CD14-positive monocyte (primary cell): ENCODE results near the gene PTPN20. TPM values are rescaled to one million over a fixed set of nuclear protein-coding genes. Genes with fewer than 3 reads are reported as not detected.

ENCODE experiments used
- DNase-seq, 3 donors: peaks; one replicate each; pipeline ENCODE4 v3.0.0-alpha.2; 2011 to 2022
- H2AFZ ChIP-seq: 2 replicates; pipeline ENCODE4 v1.6.0; 2012; ENCODE audit warnings: mild to moderate bottlenecking, low read depth, low read length, inconsistent platforms; ENCODE audit not compliant: insufficient read depth, poor library complexity, severe bottlenecking
- H3K27ac ChIP-seq, 2 donors: 1 replicate in 1 of 2; 2 replicates in 1 of 2; pipeline ENCODE4 v1.5.1; 2012 to 2013; ENCODE audit warnings: low read length in 2 of 2, control low read depth in 1 of 2, inconsistent platforms in 1 of 2, low read depth in 1 of 2, mild to moderate bottlenecking in 1 of 2
- H3K27me3 ChIP-seq, 2 donors: one replicate each; pipeline versions ENCODE4 v1.6.0 to v1.6.1; 2011 to 2013; ENCODE audit warnings: low read length in 2 of 2; ENCODE audit not compliant: control insufficient read depth in 2 of 2, insufficient read depth in 2 of 2
- H3K36me3 ChIP-seq, 2 donors: replicated peaks in 1 of 2; 1 replicate in 1 of 2; 2 replicates in 1 of 2; pipeline versions ENCODE4 v1.5.1 to v1.6.1; 2012 to 2013; ENCODE audit warnings: low read length in 2 of 2, control low read depth in 1 of 2, inconsistent platforms in 1 of 2, mild to moderate bottlenecking in 1 of 2; ENCODE audit not compliant: insufficient read depth in 2 of 2, control insufficient read depth in 1 of 2
- H3K4me1 ChIP-seq, 2 donors: 1 replicate in 1 of 2; 2 replicates in 1 of 2; pipeline versions ENCODE4 v1.5.1 to v1.6.1; 2012 to 2013; ENCODE audit warnings: low read length in 2 of 2, control low read depth in 1 of 2, inconsistent platforms in 1 of 2, mild to moderate bottlenecking in 1 of 2, moderate library complexity in 1 of 2; ENCODE audit not compliant: insufficient read depth in 2 of 2, control insufficient read depth in 1 of 2
- H3K4me2 ChIP-seq: replicated peaks from 2 replicates; pipeline ENCODE3; 2012; ENCODE audit warnings: low read length, moderate library complexity, mild to moderate bottlenecking; ENCODE audit not compliant: poor library complexity, severe bottlenecking; ENCODE audit errors: extremely low read depth
- H3K4me3 ChIP-seq, 3 experiments: fragments of 200-600 bp in 1 of 3; sonication (generic) in 1 of 3; replicated peaks in 1 of 3; 1 replicate in 2 of 3; 2 replicates in 1 of 3; pipeline ENCODE4 v1.5.1; 2011 to 2013; ENCODE audit warnings: low read length in 3 of 3, mild to moderate bottlenecking in 3 of 3, control low read depth in 2 of 3, low read depth in 2 of 3, inconsistent platforms in 1 of 3, moderate library complexity in 1 of 3
- H3K79me2 ChIP-seq: 2 replicates; pipeline ENCODE4 v1.6.0; 2012; ENCODE audit warnings: mild to moderate bottlenecking, control low read depth, inconsistent platforms, low read length, moderate library complexity; ENCODE audit not compliant: insufficient read depth
- H3K9ac ChIP-seq: 2 replicates; pipeline ENCODE4 v1.6.0; 2017; ENCODE audit warnings: low read length, mild to moderate bottlenecking; ENCODE audit not compliant: insufficient read depth, poor library complexity, severe bottlenecking
- H3K9me3 ChIP-seq, 2 donors: replicated peaks in 1 of 2; 1 replicate in 1 of 2; 2 replicates in 1 of 2; pipeline versions ENCODE4 v1.5.1 to v1.6.1; 2012 to 2013; ENCODE audit warnings: low read length in 2 of 2, control low read depth in 1 of 2; ENCODE audit not compliant: control insufficient read depth in 1 of 2, insufficient read depth in 1 of 2
- H4K20me1 ChIP-seq: 2 replicates; pipeline ENCODE4 v1.6.0; 2012; ENCODE audit warnings: mild to moderate bottlenecking, low read length, control low read depth, moderate library complexity; ENCODE audit not compliant: insufficient read depth
- H3K27ac Mint-ChIP-seq, 7 donors: one replicate each; pipeline ENCODE4 v1.8.0; 2020; ENCODE audit warnings: mild to moderate bottlenecking in 7 of 7, mixed read lengths in 7 of 7, moderate library complexity in 6 of 7, inconsistent platforms in 2 of 7
- H3K27me3 Mint-ChIP-seq, 3 donors: one replicate each; pipeline ENCODE4 v1.8.0; 2021 to 2022; ENCODE audit warnings: low read depth in 3 of 3, mild to moderate bottlenecking in 3 of 3, mixed read lengths in 3 of 3, moderate library complexity in 3 of 3, inconsistent platforms in 1 of 3
- H3K36me3 Mint-ChIP-seq, 2 donors: one replicate each; pipeline ENCODE4 v1.8.0; 2020; ENCODE audit warnings: mixed read lengths in 2 of 2, inconsistent platforms in 1 of 2, mild to moderate bottlenecking in 1 of 2
- H3K4me1 Mint-ChIP-seq: one replicate; pipeline ENCODE4 v1.8.0; 2020; ENCODE audit warnings: mild to moderate bottlenecking, mixed read lengths
- H3K4me3 Mint-ChIP-seq, 2 donors: one replicate each; pipeline ENCODE4 v1.8.0; 2020; ENCODE audit warnings: mild to moderate bottlenecking in 2 of 2, mixed read lengths in 2 of 2, moderate library complexity in 1 of 2
- H3K9me3 Mint-ChIP-seq, 7 donors: one replicate each; pipeline ENCODE4 v1.8.0; 2020 to 2022; ENCODE audit warnings: mixed read lengths in 7 of 7, mild to moderate bottlenecking in 6 of 7, moderate library complexity in 6 of 7, inconsistent platforms in 2 of 7
- WGBS: methylation state at CpG from one replicate; pipeline ENCODE4 v1.1.5; 2013; ENCODE audit warnings: missing lambda C conversion rate; ENCODE audit not compliant: insufficient coverage; 5-methylcytosine and 5-hydroxymethylcytosine counted together
- intact Hi-C, 2 donors: fragments of 100-400 bp; cut with micrococcal nuclease; formaldehyde crosslinking; loops; one replicate each; pipeline versions ENCODE4 v1.15.0 to v1.15.1; 2023
- polyA plus RNA-seq, 3 donors: library from polyadenylated mRNA; depleted of rRNA in 1 of 3; unstranded in 2 of 3; stranded (reverse) in 1 of 3; fragments of 300-500 nt in 2 of 3; fragments of >200 nt in 1 of 3; fragmentation: Illumina TruSeq in 2 of 3; gene quantifications; 1 replicate in 2 of 3; 2 replicates in 1 of 3; pipeline ENCODE4 v1.2.3, GENCODE V29; 2012 to 2021
- TF ChIP-seq, protein P1 (sequence below): fragments of 200-600 bp; IDR thresholded peaks from one replicate; pipeline ENCODE4 v1.8.0; 2022; ENCODE audit warnings: antibody characterized with exemption, mild to moderate bottlenecking

Gene PTPN20
- polyA plus RNA-seq, 3 donors = 0.04 TPM; not detected in 2

DNA sequence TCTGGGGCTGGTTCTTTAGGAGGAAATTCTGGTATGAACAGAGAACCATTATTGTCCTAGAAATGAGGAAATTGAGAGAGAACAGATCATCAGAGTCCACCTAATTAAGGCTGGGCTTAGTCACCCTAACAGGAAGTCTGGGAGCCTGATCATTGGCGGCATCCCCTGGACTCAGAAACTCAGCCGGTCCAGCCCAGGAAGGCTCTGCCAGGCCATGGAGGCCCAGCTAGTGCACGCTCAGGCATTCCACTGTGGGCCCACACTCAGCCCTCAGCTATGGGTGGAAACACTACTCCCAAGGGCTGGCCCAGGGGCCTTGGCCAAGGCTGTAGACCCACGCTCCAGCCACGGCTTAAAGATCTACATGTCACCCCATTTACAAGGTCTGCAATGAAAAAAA is 109.2 kb downstream of the PTPN20 start:
- H3K9me3 ChIP-seq = no peaks in the 10 kb centered on the region
- TF ChIP-seq, protein P1, sequence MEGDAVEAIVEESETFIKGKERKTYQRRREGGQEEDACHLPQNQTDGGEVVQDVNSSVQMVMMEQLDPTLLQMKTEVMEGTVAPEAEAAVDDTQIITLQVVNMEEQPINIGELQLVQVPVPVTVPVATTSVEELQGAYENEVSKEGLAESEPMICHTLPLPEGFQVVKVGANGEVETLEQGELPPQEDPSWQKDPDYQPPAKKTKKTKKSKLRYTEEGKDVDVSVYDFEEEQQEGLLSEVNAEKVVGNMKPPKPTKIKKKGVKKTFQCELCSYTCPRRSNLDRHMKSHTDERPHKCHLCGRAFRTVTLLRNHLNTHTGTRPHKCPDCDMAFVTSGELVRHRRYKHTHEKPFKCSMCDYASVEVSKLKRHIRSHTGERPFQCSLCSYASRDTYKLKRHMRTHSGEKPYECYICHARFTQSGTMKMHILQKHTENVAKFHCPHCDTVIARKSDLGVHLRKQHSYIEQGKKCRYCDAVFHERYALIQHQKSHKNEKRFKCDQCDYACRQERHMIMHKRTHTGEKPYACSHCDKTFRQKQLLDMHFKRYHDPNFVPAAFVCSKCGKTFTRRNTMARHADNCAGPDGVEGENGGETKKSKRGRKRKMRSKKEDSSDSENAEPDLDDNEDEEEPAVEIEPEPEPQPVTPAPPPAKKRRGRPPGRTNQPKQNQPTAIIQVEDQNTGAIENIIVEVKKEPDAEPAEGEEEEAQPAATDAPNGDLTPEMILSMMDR = no peak
- intact Hi-C loops = no loop called here
- no peak overlapping the region for H3K9ac ChIP-seq
- Mint-ChIP-seq H3K4me3 (no peak overlapping the region), H3K9me3 (peaks cover 0 to 1% (median 0%) of the 10 kb centered on the region in 7 donors), H3K27ac (no peak overlapping the region), H3K36me3 (no peaks in the 10 kb centered on the region), H3K4me1 (no peaks in the 10 kb centered on the region), H3K27me3 (no peaks in the 10 kb centered on the region)
- H3K79me2 ChIP-seq = no peaks in the 10 kb centered on the region
- no peak overlapping the region for H3K27ac ChIP-seq
- peaks cover 5 to 7% of the 10 kb centered on the region in 2 donors for H3K4me1 ChIP-seq
- no peaks in the 10 kb centered on the region for H3K36me3 ChIP-seq
- no peak overlapping the region for H3K4me3 ChIP-seq
- no peaks in the 10 kb centered on the region for H3K27me3 ChIP-seq
- H4K20me1 ChIP-seq = no peaks in the 10 kb centered on the region
- H3K4me2 ChIP-seq = no peak overlapping the region
- 28% methylated on average over 3 of the region's 5 CpGs for WGBS
- no peak overlapping the region for H2AFZ ChIP-seq
- DNase-seq = peak; percentile 44 to 61 (median 61)

DNA sequence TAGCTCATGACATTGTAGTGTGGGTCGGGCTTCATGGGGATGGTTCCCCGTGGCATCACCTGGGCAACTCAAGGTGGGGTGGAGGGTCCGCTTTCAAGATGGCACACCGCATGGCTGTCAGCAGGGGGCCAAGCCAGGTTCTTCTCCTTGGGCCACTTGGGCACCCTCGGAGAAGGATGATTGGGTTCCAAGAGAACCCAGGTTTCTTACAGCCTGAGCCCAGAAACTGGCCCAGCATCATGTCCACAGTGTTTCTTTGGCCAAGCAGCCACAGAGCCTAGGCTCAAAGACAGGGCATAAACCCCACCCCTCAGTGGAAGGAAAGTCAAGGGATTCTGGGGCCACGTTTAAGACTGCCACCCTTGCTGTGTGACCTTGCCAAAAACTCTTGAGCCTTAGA is 110.6 kb downstream of the PTPN20 start:
- H3K9me3 Mint-ChIP-seq = peaks cover 0 to 1% (median 0%) of the 10 kb centered on the region in 7 donors
- intact Hi-C loops = no loop called here
- H3K9me3 ChIP-seq = no peaks in the 10 kb centered on the region

More for the DNA sequence above, 110.6 kb downstream of the PTPN20 start:
- Mint-ChIP-seq H3K27ac (peak overlapping the region in 1 of 7 donors; percentile 12), H3K4me1 (no peaks in the 10 kb centered on the region), H3K36me3 (no peaks in the 10 kb centered on the region), H3K27me3 (no peaks in the 10 kb centered on the region), H3K4me3 (no peak overlapping the region)
- Histone ChIP-seq H3K4me3 (no peak overlapping the region), H3K9ac (no peak overlapping the region), H3K27ac (no peak overlapping the region), H3K27me3 (no peaks in the 10 kb centered on the region), H2AFZ (no peak overlapping the region), H3K4me1 (peaks cover 5 to 7% of the 10 kb centered on the region in 2 donors), H3K79me2 (no peaks in the 10 kb centered on the region), H3K36me3 (no peaks in the 10 kb centered on the region), H3K4me2 (no peak overlapping the region), H4K20me1 (no peaks in the 10 kb centered on the region)
- WGBS = 97% methylated on average over 6 of the region's 6 CpGs
- no peak for DNase-seq
- TF ChIP-seq, protein P1 = peak; percentile 18
